GM19023 (cell line): Measurements from ENCODE around the gene IL23R.
"Not testable (repeated sequence)": the region's sequence is repeated elsewhere in the genome, so short reads cannot be mapped to it uniquely, and the experiment has no call there.

Source experiments
- ATAC-seq: cut with Tn5 transposase; IDR thresholded peaks from one replicate; pipeline ENCODE4 v1.9.1; 2021; ENCODE audit warnings: mild to moderate bottlenecking, moderate library complexity; ENCODE audit not compliant: unreplicated experiment

Gene IL23R

GRCh38 chr1:67191668-67192520 lies 25.6 kb downstream of the IL23R start:
- ATAC-seq: no peak

GRCh38 chr1:67192902-67193301 lies 26.6 kb downstream of the IL23R start:
- ATAC-seq: no peak

- no peak for ATAC-seq
These were observed 27.4 kb downstream of the IL23R start for GRCh38 chr1:67193704-67194103.

GRCh38 chr1:67194209-67194863 lies 28.1 kb downstream of the IL23R start:
- ATAC-seq: peak; percentile 52

- no peak for ATAC-seq
These were observed 34.5 kb downstream of the IL23R start for GRCh38 chr1:67200755-67201154.

- ATAC-seq: no peak
These were observed 35.6 kb downstream of the IL23R start for GRCh38 chr1:67201891-67202290.

GRCh38 chr1:67204298-67204980 lies 38.2 kb downstream of the IL23R start:
- ATAC-seq: no peak

- not testable (repeated sequence) for ATAC-seq
These were observed 41.1 kb downstream of the IL23R start for GRCh38 chr1:67207398-67207797.

- ATAC-seq: no peak
These were observed 42.0 kb downstream of the IL23R start for GRCh38 chr1:67208217-67208616.

GRCh38 chr1:67209521-67209920 lies 43.3 kb downstream of the IL23R start:
- ATAC-seq: no peak

GRCh38 chr1:67211589-67212563 lies 45.6 kb downstream of the IL23R start:
- ATAC-seq: no peak

- ATAC-seq: no peak
These were observed 46.9 kb downstream of the IL23R start for GRCh38 chr1:67213164-67213563.

- ATAC-seq: no peak
These were observed 47.7 kb downstream of the IL23R start for GRCh38 chr1:67213948-67214347.

- peak; percentile 71 for ATAC-seq
These were observed 48.3 kb downstream of the IL23R start for GRCh38 chr1:67214420-67215174.

- ATAC-seq: no peak
These were observed 50.1 kb downstream of the IL23R start for GRCh38 chr1:67216401-67216800.

- ATAC-seq: no peak
These were observed 51.2 kb downstream of the IL23R start for GRCh38 chr1:67217417-67217816.

GRCh38 chr1:67217938-67218337 lies 51.7 kb downstream of the IL23R start:
- no peak for ATAC-seq

- no peak for ATAC-seq
These were observed 58.6 kb downstream of the IL23R start for GRCh38 chr1:67224856-67225255.

GRCh38 chr1:67226688-67227087 lies 60.4 kb downstream of the IL23R start:
- no peak for ATAC-seq

GRCh38 chr1:67227196-67227595 lies 60.9 kb downstream of the IL23R start:
- ATAC-seq: no peak
